GM19193 (cell line): ENCODE measurements around the gene IGSF21.

Experiments used
- POLR2A ChIP-seq: IDR thresholded peaks from 4 replicates; pipeline ENCODE4 v1.6.1; 2011; ENCODE audit not compliant: insufficient read depth, insufficient read length; ENCODE audit errors: extremely low read depth

The IGSF21 gene

GRCh38 chr1:18352636-18353265 lies 245.2 kb downstream of the IGSF21 start:
- TF ChIP-seq POLR2A: no peak

- TF ChIP-seq POLR2A: no peak
Measured at GRCh38 chr1:18353528-18353927, 245.9 kb downstream of the IGSF21 start.

- no peak for TF ChIP-seq POLR2A
Measured at GRCh38 chr1:18353992-18354391, 246.4 kb downstream of the IGSF21 start.

- no peak for TF ChIP-seq POLR2A
Measured at GRCh38 chr1:18354612-18355011, 247.0 kb downstream of the IGSF21 start.

- TF ChIP-seq POLR2A: no peak
Measured at GRCh38 chr1:18357622-18358230, 250.1 kb downstream of the IGSF21 start.

GRCh38 chr1:18358600-18358999 lies 251.0 kb downstream of the IGSF21 start:
- no peak for TF ChIP-seq POLR2A

GRCh38 chr1:18360251-18360650 lies 252.7 kb downstream of the IGSF21 start:
- TF ChIP-seq POLR2A: no peak

- TF ChIP-seq POLR2A: no peak
Measured at GRCh38 chr1:18362150-18362549, 254.6 kb downstream of the IGSF21 start.

GRCh38 chr1:18363436-18363835 lies 255.8 kb downstream of the IGSF21 start:
- no peak for TF ChIP-seq POLR2A

- TF ChIP-seq POLR2A: no peak
Measured at GRCh38 chr1:18365099-18365705, 257.6 kb downstream of the IGSF21 start.

- TF ChIP-seq POLR2A: no peak
Measured at GRCh38 chr1:18373151-18373550, 265.6 kb downstream of the IGSF21 start.

- no peak for TF ChIP-seq POLR2A
Measured at GRCh38 chr1:18373882-18374493, 266.4 kb downstream of the IGSF21 start.

GRCh38 chr1:18376661-18377060 lies 269.1 kb downstream of the IGSF21 start:
- no peak for TF ChIP-seq POLR2A

GRCh38 chr1:18380288-18380687 lies 272.7 kb downstream of the IGSF21 start:
- TF ChIP-seq POLR2A: no peak

- TF ChIP-seq POLR2A: no peak
Measured at GRCh38 chr1:18384059-18384458, 276.5 kb downstream of the IGSF21 start.

GRCh38 chr1:18384471-18384870 lies 276.9 kb downstream of the IGSF21 start:
- TF ChIP-seq POLR2A: no peak
